HG03565 (cell line): ENCODE results near the gene NAA25.

Experiments used
- ATAC-seq: cut with Tn5 transposase; IDR thresholded peaks from one replicate; pipeline ENCODE4 v1.9.1; 2021; ENCODE audit warnings: mild to moderate bottlenecking, moderate library complexity; ENCODE audit not compliant: unreplicated experiment

Gene NAA25

DNA sequence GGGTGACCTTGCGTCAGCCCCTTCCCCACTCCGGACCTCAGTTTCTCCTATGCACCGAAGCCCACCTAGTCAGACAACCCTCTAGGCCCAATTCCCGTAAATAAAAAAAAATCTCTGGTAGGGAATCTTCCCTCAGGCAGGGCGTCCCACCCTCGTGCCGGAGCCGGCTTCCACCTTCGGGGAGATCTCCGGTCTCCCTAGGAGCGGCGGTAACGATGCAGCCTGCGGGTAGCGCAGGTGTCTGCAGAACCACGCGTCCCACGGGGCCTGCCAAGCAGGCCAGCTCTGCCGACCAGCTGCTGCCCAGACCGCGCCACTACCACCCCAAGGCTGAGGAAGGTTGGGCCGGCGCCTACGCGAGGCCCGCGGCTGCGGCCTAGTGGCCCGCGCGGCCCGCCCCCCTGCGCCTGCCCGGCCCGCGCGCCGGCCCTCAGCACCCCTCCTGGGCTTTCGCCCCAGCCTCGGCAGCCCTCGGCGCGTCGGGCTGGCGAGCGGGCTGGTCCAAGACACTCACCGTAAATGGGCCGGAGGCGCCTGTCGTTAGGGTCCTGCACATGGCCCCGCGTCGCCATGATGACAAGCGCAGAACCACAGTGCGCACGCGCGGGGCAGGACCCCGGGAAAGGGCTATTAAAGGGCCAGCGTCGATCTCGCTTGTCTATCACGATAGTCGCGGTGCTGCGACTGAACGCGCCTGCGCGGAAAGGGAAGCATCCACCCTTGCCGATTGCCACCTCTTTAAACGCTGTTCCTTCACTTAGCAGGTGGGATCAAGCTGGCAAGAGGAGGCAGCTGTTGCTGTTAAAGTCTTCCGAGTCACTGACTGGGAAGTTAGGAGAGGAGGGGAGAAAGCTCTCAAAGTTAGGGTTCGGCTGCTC lies at the start of gene NAA25:
TSS of gene NAA25 (minus strand) at position 582 of the 878 bp plus-strand sequence. CDS start at position 572, 10 bp downstream.
- ATAC-seq = peak; percentile 69

DNA sequence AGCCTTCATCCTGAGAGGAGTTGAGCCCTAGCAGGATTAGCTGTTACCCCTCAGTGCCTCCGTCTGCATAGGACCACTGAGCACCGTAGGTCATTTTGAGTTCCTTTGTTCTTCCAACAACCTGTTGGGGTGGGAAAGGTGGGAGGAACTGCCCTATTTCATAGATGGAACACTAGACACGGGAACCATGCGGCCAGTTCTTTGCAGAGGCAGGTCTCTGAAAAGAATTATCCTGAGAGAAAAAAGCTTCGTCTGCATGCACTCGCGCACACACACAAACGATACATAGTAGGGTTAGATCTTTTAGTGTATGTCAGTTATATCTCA lies 45.3 kb upstream of the NAA25 start:
- ATAC-seq = no peak

DNA sequence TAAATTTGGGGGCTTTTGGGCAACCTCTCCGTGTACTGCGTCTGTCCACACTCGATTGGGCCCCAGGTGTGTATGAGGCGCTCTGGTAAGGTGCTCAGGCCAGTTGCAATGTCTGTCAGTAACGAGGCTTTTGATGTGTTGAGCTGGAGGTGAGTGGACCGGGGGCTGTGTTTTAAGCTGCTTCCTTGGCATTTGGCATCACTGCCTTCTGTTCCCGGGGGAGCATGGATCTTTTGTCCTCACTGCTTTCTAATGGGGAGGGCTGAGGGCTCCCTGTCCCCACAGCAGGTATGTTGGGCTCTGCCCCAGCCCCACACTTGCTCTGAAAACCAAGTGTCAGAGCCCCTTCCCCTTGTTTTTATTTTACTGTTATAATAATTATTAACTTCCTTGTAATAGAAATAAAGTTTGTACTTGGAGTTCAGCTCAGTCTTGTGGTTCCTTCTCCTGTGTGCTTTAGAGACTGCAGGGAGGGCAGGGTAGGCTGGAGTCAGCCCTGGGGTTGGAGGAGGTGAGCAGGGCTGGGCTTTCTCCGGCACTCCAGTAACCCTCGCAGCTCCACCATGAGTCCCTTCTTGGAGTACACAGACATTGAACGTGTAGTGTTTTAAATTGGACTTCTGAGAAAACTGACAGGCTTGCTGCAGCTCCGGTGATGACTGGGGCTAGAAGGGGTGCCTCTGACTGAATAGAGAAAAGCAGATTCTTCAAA lies 44.8 kb upstream of the NAA25 start:
- no peak for ATAC-seq

DNA sequence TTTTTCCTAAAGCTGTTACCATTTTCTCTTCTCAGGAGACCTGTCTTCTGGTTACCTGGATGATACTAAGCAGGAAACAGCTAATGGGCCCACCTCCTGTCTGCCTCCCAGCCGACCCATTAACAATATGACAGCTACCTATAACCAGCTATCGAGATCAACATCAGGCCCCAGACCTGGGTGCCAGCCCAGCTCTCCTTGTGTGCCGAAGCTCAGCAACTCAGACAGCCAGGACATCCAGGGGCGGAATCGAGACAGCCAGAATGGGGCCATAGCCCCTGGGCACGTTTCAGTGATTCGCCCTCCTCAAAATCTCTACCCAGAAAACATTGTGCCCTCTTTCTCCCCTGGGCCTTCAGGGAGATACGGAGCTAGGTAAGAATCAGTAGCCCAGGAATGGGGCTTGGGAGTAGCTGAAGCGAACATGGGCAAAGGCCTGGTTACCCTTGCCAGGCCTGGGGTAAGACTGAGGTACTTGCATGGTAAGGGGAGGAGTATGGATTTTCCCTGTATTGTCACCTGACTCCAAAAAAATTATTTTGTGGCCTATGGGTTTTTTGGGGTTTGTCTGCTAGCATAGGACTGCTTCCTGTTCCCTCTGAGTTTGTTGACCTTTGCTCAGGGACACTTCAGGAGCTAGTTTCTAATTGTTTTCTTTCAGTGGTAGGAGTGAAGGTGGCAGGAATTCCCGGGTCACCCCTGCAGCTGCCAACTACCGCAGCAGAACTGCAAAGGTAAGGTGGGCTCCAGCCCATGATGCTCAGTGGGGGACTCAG lies 43.4 kb upstream of the NAA25 start:
- no peak for ATAC-seq

DNA sequence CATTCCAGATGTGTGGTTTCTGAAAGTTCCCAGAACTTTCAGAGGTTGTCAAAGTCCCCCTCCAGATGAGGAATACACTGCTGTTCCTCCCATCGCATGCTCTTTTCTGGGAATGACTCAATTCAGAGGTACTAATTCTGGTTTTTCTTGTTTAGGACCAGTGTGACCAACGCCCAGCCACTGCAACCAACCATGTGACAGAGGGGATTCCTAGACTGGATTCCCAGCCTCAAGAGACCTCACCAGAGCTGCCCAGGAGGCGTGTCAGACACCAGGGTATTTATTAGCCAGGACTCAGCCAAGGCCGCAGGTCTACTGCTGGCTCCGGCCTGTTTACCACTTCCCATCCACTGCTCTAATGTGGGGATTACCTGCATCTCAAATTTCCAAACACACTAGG lies 41.0 kb upstream of the NAA25 start:
- ATAC-seq = no peak

DNA sequence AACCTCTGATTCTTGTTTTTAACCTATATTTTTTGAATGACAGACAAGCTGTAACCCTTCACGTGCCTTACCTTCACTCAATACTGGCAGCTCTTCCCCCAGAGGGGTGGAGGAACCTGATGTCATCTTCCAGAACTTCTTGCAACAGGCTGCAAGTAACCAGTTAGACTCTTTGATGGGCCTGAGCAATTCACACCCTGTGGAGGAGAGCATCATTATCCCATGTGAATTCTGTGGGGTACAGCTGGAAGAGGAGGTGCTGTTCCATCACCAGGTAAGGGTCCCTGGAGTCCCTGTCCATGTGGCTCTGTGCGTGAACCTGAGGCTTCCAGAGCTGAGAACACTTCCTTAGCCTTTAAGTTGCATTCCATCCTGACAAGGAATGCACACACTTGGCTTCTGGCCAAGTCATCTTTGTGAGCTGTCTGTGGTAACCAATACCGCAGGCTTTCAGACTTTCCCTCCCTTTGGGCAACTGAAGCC lies 39.5 kb upstream of the NAA25 start:
- no peak for ATAC-seq

DNA sequence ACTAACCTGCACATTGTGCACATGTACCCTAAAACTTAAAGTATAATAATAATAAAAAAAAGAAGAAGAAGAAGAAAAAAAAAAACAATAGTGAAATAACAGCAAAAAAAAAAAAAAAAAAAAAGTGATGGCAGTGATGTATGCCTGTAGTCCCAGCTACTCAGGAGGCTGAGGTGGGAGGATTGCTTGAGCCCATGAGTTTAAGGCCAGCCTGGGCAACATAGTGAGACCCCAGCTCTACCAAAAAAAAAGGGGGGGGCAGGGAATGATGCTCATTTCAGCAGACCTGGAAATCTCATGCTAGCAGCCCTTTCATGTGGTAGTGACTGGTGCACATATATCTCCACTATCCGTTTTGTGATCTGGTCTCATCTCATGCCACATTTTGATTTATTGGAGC lies 37.5 kb upstream of the NAA25 start:
- no peak for ATAC-seq

DNA sequence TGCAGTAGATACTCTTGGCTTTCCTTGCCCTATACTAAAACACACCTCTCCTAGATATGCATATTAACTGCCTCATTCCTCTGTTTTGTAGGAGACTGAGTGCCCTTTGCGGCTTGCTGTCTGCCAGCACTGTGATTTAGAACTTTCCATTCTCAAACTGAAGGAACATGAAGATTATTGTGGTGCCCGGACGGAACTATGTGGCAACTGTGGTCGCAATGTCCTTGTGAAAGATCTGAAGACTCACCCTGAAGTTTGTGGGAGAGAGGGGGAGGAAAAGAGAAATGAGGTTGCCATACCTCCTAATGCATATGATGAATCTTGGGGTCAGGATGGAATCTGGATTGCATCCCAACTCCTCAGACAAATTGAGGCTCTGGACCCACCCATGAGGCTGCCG lies 32.1 kb upstream of the NAA25 start:
- no peak for ATAC-seq

DNA sequence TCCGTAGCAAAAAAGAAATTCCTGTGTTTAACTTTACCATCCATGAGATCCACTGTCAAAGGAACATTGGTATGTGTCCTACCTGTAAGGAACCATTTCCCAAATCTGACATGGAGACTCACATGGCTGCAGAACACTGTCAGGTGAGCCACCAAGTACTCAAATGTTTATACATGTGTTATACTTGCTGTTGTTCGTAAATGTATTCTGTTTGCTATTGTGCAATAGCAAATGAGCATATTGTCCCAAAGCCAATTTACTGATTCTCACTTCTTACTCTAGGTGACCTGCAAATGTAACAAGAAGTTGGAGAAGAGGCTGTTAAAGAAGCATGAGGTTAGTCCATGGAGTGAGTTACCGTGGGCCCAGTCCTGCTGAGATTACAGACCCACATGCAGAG lies 26.1 kb upstream of the NAA25 start:
- no peak for ATAC-seq

DNA sequence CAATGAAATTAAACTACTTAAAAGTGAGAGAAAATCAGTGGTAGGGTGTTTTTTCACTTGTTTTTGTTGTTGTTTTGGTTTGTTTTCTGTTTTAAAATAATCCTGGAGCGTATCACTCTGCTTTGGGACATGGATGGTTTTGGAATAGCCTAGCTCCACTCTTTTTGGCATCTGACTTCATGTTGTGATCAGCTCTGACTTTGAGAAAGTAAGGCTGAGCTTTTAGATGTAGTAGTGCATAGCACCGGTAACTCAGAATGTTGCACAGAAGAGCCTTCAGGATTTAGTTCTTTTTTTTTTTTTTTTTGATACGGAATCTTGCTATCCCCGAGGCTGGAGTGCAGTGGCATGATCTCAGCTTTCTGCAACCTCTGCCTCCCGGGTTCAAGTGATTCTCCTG lies 24.8 kb upstream of the NAA25 start:
- no peak for ATAC-seq

DNA sequence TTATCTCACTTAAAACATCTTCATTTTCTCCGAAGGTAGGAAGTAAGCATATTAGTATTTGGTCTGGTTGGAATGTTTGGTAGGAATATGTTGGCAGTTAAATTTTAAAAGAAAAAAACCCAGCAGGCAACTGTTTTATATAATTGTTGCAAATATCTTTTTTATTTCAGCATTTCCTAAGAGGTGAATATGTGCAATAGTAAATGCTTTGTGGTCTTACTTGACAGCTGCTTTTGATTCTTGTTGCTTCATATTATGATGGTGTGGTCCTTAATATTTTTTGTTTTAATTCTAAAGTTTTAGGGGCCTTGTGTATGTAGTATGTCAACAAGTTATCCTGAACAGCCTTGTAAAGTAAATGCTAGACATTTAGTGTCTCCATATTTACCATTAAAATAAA lies 23.1 kb upstream of the NAA25 start:
- no peak for ATAC-seq

DNA sequence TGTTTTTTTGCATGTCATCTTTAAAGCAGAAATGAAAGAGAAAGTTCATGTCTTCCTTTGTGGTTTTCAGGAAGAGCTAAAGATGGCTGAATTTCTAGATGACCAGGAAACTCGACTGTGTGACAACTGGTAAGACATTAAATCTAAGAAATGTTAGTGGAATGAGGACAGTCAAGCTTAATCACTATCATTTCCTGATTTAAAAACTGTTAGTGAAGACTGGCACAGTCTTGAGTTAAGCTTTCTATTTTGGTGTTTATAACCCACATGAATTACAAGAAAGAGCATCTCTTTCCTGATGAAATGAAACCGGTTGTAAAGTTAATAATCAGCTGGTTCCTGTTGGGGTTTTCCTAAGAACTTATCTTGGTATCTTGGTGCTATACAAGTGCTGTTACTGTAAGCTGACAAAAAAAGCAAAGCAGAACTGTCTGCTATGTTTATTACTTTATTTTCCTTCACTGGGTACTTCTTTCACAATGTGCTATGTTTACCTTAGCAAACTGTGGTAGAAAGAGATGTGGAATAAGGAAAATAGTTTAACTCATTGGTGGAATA lies 21.9 kb upstream of the NAA25 start:
- peak; percentile 48 for ATAC-seq

DNA sequence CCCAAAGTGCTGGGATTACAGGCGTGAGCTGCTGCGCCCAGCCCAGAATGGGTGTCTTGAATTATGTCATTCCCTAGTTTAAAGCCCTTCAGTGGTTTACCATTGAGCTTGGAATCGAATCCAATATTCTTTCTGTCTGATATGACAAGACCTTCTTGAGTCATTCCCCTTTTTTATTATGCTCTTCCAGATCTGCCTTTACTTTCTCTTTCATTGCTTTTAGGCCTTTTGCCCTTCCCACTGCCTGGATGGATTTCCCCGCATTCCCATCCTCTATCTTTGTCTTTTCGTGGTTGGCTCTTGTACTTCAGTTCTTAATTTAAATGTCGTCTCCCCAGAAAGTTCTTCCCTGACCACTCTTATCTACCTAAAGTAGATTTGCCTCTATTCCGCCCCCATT lies 18.3 kb upstream of the NAA25 start:
- ATAC-seq = no peak

DNA sequence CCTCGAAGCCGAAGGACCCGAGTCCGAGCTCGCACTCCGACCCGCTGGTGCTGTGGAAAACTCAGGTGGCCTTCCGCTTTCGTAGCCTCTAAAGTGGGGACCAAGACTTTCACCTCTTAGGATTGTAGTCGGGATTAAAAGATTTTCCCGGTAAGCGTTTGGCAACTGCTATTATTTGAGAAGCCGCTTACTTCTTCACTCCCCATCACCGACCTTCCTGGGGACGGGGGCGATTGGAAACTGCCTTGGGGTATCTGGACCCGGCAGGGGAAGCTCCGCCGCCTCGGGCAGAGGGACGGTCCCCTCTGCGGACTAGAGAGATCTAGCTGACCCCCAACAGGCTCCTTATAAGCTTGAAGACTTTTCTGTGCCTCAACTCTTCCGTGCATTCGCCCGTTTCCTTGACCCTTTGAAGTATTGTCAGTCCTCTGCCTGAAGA lies 17.4 kb upstream of the NAA25 start:
- no peak for ATAC-seq

DNA sequence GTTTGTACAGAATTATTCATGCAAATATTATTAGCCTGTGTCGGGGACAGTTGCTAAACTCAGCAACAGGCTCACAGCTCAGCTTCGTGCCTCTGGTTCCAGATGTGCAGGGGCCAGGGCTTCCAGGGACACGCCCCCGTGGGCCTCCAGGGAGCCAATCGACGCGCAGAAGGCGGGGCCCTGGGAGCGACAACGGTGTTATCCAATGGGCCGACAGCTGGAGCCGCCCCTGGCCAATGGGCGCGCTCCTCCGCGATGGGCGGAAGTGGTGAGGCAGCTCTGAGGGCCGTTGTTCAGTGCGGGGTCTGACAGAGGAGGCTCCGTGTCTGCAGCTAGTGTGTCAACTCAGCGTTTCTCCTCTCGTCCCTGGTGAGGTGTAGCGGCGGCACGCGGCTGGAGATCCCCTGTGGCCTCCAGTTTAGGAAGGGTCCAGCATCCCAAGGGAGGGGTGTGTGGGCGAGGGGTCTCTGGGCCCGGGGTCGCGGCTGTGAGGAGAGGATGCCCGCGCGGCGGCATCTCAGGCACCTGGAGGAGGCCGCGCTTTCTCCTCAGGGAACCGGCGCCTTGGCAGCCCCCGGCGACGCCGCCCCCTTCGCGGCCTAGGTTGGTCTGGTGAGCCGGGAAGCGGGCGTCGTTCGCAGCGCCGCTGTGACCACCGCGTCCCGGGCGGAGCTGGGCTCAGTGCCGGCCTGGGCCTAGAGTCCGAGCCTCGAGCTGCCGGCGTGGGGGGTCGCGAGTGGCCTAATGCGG lies 16.8 kb upstream of the NAA25 start, which contains the start of gene TRAFD1:
TSS of gene TRAFD1 (plus strand) at position 311 of the 750 bp plus-strand sequence. CDS start 4,963 bp downstream, outside the sequence.
- peak; percentile 91 for ATAC-seq

DNA sequence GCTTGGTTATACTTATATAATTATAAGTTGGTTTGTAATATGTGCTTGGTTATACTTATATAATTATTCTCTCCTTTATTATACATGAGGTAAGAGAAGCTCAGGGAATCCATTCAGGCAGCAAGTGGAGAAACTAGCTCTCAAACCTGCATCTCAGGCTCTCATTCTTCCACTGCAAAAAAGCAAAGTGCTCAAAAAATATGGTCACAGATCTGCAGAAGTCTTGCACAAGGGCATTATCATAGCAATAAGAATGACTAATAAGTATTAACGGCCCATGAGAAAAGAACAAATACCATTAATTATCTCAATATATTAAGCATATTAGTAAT lies 16.3 kb upstream of the NAA25 start:
- no peak for ATAC-seq

DNA sequence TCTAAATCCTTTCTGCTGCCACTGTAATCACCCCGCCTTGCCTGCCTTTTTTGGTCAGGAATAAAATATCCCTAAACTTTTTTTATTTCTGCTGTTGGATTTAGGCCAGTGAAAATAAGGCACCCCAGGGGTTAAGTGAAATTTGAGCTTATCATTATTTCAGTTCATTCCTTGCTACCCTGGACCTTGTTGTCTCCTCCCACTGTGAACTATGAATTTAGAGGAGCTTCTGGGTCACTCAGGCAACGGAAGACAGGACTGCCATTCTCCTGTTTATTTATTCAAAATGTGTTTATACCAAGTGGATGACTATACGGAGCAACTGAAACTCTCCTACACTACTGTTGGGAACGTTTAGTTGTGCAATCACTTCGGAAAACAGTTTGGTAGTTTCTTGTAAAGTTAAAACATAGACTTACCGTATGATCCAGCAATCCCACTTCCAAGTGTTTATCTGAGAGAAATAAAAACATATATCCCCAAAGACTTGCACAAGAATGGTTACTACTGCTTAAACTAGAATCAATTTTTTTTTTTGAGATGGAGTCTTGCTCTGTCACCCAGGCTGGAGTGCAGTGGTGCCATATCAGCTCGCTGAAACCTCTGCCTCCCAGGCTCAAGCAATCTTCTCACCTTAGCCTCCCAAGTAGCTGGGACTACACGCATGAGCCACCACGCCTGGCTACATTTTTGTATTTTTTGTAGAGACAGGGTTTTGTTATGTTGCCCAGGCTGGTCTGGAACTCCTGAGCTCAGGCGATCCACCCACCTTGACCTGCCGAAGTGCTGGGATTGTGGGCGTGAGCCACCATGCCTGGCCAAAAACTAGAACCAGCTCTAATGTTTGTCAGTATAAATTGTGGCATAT lies 14.5 kb upstream of the NAA25 start:
- no peak for ATAC-seq

DNA sequence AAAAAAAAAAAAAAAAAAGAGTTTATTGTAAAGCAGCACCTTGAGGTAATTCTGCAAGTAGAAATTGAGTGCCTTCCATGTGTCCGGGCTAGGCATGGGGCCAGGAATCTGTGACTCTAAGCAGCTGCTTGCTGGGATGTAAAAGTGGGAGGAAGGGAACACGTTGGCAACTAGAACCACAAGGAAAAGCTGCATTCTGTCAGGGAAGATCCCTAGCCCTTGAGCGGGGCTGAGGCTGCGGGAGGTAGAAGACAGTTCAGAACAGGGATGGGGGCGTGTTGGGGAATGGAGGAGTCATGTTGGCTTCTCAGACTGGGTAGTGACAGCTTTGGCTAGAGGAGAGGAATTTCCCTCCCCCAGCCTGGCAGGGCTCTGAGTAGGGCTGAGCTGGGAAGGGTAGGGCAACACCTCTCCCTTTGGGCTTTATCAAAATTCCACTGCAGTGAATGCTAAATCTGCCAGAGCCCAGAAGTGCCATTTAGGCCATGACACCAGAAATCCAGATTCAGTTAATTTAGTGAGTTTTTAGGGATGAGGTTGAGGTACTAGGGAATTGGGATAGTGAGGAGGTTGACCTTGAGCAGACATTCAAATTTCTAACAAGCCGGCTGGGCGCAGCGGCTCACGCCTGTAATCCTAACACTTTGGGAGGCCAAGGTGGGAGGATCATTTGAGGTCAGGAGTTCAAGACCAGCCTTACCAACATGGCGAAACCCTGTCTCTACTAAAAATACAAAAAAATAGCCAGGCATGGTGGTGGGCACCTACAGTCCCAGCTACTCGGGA lies 13.4 kb upstream of the NAA25 start:
- ATAC-seq = no peak

DNA sequence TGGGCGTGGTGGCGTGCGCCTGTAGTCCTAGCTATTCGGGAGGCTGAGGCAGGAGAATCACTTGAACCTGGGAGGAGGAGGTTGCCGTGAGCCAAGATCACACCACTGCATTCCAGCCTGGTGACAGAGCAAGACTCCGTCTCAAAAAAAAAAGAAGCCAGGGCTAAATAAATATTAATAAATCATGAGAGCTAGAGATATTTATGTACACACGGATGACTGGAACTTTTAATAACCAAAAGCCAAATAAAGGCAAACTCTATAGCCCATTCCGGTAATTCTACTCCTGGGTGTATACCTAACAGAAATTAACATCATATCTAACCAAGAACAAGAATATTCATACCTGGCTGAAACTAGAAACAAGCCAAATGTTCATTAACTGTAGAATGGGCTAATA lies 9.1 kb upstream of the NAA25 start:
- no peak for ATAC-seq
